AG09309 (cell line): ENCODE results near the gene CELF4.

Experiments used
- DNase-seq: peaks from one replicate; pipeline ENCODE4 v3.0.0-alpha.2; 2010; ENCODE audit warnings: low read depth
- H3K4me3 ChIP-seq: 2 replicates; pipeline ENCODE4 v1.5.1; 2011; ENCODE audit warnings: mild to moderate bottlenecking, low read depth, low read length, moderate library complexity; ENCODE audit not compliant: control insufficient read depth
- CTCF ChIP-seq: IDR thresholded peaks from 2 replicates; pipeline ENCODE4 v1.5.1; 2011; ENCODE audit warnings: mild to moderate bottlenecking, low read depth, low read length, inconsistent platforms; ENCODE audit not compliant: insufficient read depth, control insufficient read depth; ENCODE audit errors: missing control alignments

The CELF4 gene

GRCh38 chr18:37533647-37534584, 31.7 kb downstream of the CELF4 start:
- TF ChIP-seq CTCF: peak; percentile 14
- no peak overlapping the region for H3K4me3 ChIP-seq
- no peak for DNase-seq

GRCh38 chr18:37532917-37533316, 32.7 kb downstream of the CELF4 start:
- DNase-seq: no peak
- no peak overlapping the region for H3K4me3 ChIP-seq
- no peak for TF ChIP-seq CTCF

GRCh38 chr18:37529863-37530262, 35.7 kb downstream of the CELF4 start:
- no peak for TF ChIP-seq CTCF
- DNase-seq: no peak
- no peak overlapping the region for H3K4me3 ChIP-seq

- no peak for TF ChIP-seq CTCF
- DNase-seq: no peak
- H3K4me3 ChIP-seq: no peak overlapping the region
Measured at GRCh38 chr18:37529296-37529695, 36.3 kb downstream of the CELF4 start.

- no peak overlapping the region for H3K4me3 ChIP-seq
- no peak for DNase-seq
- TF ChIP-seq CTCF: no peak
Measured at GRCh38 chr18:37527395-37527794, 38.2 kb downstream of the CELF4 start.

- H3K4me3 ChIP-seq: no peak overlapping the region
- no peak for TF ChIP-seq CTCF
- no peak for DNase-seq
Measured at GRCh38 chr18:37525262-37525585, 40.4 kb downstream of the CELF4 start.
